H9 (cell line): ENCODE measurements around the gene SIL1. TPM values are rescaled to one million over a fixed set of nuclear protein-coding genes. Genes with fewer than 3 reads are reported as not detected.

Experiments used
- DNase-seq: peaks from one replicate; pipeline ENCODE4 v3.0.0-alpha.2; 2017
- H2AFZ ChIP-seq: one replicate; pipeline ENCODE4 v1.6.1; 2013; ENCODE audit warnings: mild to moderate bottlenecking, low read length, control low read depth, moderate library complexity
- H2AK5ac ChIP-seq: 2 replicates; pipeline ENCODE4 v1.6.1; 2013; ENCODE audit warnings: low read length, control low read depth, mixed read lengths; ENCODE audit not compliant: insufficient read length
- H2BK120ac ChIP-seq: one replicate; pipeline ENCODE4 v1.6.1; 2013; ENCODE audit warnings: low read depth, mild to moderate bottlenecking, low read length, control low read depth, inconsistent platforms; ENCODE audit not compliant: poor library complexity, severe bottlenecking
- H2BK12ac ChIP-seq: 2 replicates; pipeline ENCODE4 v1.6.1; 2013; ENCODE audit warnings: low read length, control low read depth, mixed read lengths, low read depth; ENCODE audit not compliant: insufficient read length
- H2BK15ac ChIP-seq: 2 replicates; pipeline ENCODE4 v1.6.1; 2013; ENCODE audit warnings: low read depth, low read length, control low read depth
- H2BK20ac ChIP-seq: one replicate; pipeline ENCODE4 v1.6.1; 2013; ENCODE audit warnings: low read depth, mild to moderate bottlenecking, low read length, control low read depth, inconsistent platforms; ENCODE audit not compliant: poor library complexity, severe bottlenecking
- H2BK5ac ChIP-seq: 2 replicates; pipeline ENCODE4 v1.6.1; 2013; ENCODE audit warnings: low read length, control low read depth, mixed read lengths; ENCODE audit not compliant: insufficient read length
- H3K14ac ChIP-seq: 2 replicates; pipeline ENCODE4 v1.6.1; 2013; ENCODE audit warnings: low read length, control low read depth; ENCODE audit not compliant: insufficient read depth
- H3K18ac ChIP-seq: 2 replicates; pipeline ENCODE4 v1.6.1; 2013; ENCODE audit warnings: low read depth, mild to moderate bottlenecking, mixed read lengths, low read length, control low read depth; ENCODE audit not compliant: insufficient read length
- H3K23ac ChIP-seq: 2 replicates; pipeline ENCODE4 v1.6.1; 2013; ENCODE audit warnings: low read length, control low read depth, mixed read lengths, low read depth; ENCODE audit not compliant: insufficient read length
- H3K23me2 ChIP-seq: 2 replicates; pipeline ENCODE4 v1.6.1; 2013; ENCODE audit warnings: low read depth, mild to moderate bottlenecking, mixed read lengths, low read length, control low read depth; ENCODE audit not compliant: insufficient read length, poor library complexity, severe bottlenecking
- H3K27ac ChIP-seq: 2 replicates; pipeline ENCODE4 v1.5.1; 2013; ENCODE audit warnings: low read length, control low read depth, mixed read lengths, low read depth; ENCODE audit not compliant: insufficient read length
- H3K27me3 ChIP-seq: 2 replicates; pipeline ENCODE4 v1.6.1; 2013; ENCODE audit warnings: low read length, control low read depth, inconsistent platforms; ENCODE audit not compliant: insufficient read depth
- H3K4ac ChIP-seq: 2 replicates; pipeline ENCODE4 v1.6.1; 2013; ENCODE audit warnings: low read depth, mild to moderate bottlenecking, control low read depth, inconsistent platforms, low read length, moderate library complexity
- H3K4me1 ChIP-seq: 2 replicates; pipeline ENCODE4 v1.6.1; 2013; ENCODE audit warnings: low read length, control low read depth, inconsistent platforms; ENCODE audit not compliant: insufficient read depth
- H3K4me2 ChIP-seq: 2 replicates; pipeline ENCODE4 v1.6.1; 2013; ENCODE audit warnings: low read length, control low read depth, mixed read lengths; ENCODE audit not compliant: insufficient read length, insufficient read depth
- H3K56ac ChIP-seq: 2 replicates; pipeline ENCODE4 v1.6.1; 2013; ENCODE audit warnings: low read depth, mild to moderate bottlenecking, mixed read lengths, low read length, control low read depth; ENCODE audit not compliant: insufficient read length
- H3K79me1 ChIP-seq: 2 replicates; pipeline ENCODE4 v1.6.1; 2013; ENCODE audit warnings: low read depth, mild to moderate bottlenecking, moderate library complexity, low read length, control low read depth, inconsistent platforms; ENCODE audit not compliant: insufficient read depth, poor library complexity, severe bottlenecking
- H3K79me2 ChIP-seq: 2 replicates; pipeline ENCODE4 v1.6.1; 2013; ENCODE audit warnings: low read length, control low read depth, inconsistent platforms; ENCODE audit not compliant: insufficient read depth
- H3K9ac ChIP-seq: 2 replicates; pipeline ENCODE4 v1.6.1; 2013; ENCODE audit warnings: low read length, control low read depth, mixed read lengths; ENCODE audit not compliant: insufficient read length; ENCODE audit errors: extremely low read depth
- H3K9me3 ChIP-seq: one replicate; pipeline ENCODE4 v1.6.1; 2013; ENCODE audit warnings: low read depth, low read length, inconsistent platforms; ENCODE audit not compliant: control insufficient read depth
- H3T11ph ChIP-seq: one replicate; pipeline ENCODE4 v1.6.1; 2013; ENCODE audit warnings: mild to moderate bottlenecking, low read length, control low read depth, inconsistent platforms
- H4K20me1 ChIP-seq: one replicate; pipeline ENCODE4 v1.6.1; 2013; ENCODE audit not compliant: control insufficient read depth, insufficient read length, insufficient read depth
- H4K5ac ChIP-seq: 2 replicates; pipeline ENCODE4 v1.6.1; 2013; ENCODE audit warnings: low read depth, mild to moderate bottlenecking, mixed read lengths, low read length, control low read depth; ENCODE audit not compliant: insufficient read length
- H4K8ac ChIP-seq: replicated peaks from 2 replicates; pipeline ENCODE4 v1.6.1; 2013; ENCODE audit warnings: low read length, control low read depth, mixed read lengths, low read depth; ENCODE audit not compliant: insufficient read length
- H4K91ac ChIP-seq: 2 replicates; pipeline ENCODE4 v1.6.1; 2013; ENCODE audit warnings: low read depth, mild to moderate bottlenecking, moderate library complexity, mixed read lengths, low read length, control low read depth; ENCODE audit not compliant: insufficient read length
- H3K27ac Mint-ChIP-seq, 3 experiments: 2 replicates in 2 of 3; 3 replicates in 1 of 3; pipeline ENCODE4 v1.8.0; 2020 to 2021; ENCODE audit warnings: mixed read lengths in 3 of 3, mild to moderate bottlenecking in 1 of 3, moderate library complexity in 1 of 3
- H3K27me3 Mint-ChIP-seq: 2 replicates; pipeline ENCODE4 v1.8.0; 2021; ENCODE audit warnings: low read depth, mild to moderate bottlenecking, moderate library complexity, mixed read lengths
- H3K36me3 Mint-ChIP-seq, 3 experiments: 2 replicates in 2 of 3; 3 replicates in 1 of 3; pipeline ENCODE4 v1.8.0; 2020 to 2021; ENCODE audit warnings: low read depth in 3 of 3, mixed read lengths in 3 of 3; ENCODE audit not compliant: insufficient read depth in 1 of 3
- H3K4me1 Mint-ChIP-seq, 2 experiments: 2 replicates each; pipeline ENCODE4 v1.8.0; 2020; ENCODE audit warnings: mixed read lengths in 2 of 2
- H3K4me3 Mint-ChIP-seq, 2 experiments: 2 replicates in 1 of 2; 3 replicates in 1 of 2; pipeline ENCODE4 v1.8.0; 2020 to 2021; ENCODE audit warnings: mild to moderate bottlenecking in 2 of 2, mixed read lengths in 2 of 2, moderate library complexity in 1 of 2
- H3K9me3 Mint-ChIP-seq, 2 experiments: 2 replicates in 1 of 2; 3 replicates in 1 of 2; pipeline ENCODE4 v1.8.0; 2020; ENCODE audit warnings: mild to moderate bottlenecking in 2 of 2, mixed read lengths in 2 of 2, moderate library complexity in 1 of 2
- CTCF ChIP-seq: fragments of 200-600 bp; sonication (generic); conservative IDR thresholded peaks from 3 replicates; pipeline ENCODE4 v1.8.0; 2021; ENCODE audit warnings: antibody characterized with exemption, mild to moderate bottlenecking
- WGBS: extraction: QIAGEN DNeasy Blood & Tissue Kit; methylation state at CpG from one replicate; pipeline ENCODE4 v1.1.7; 2013; ENCODE audit warnings: missing lambda C conversion rate, low lambda C conversion rate, mixed read lengths; ENCODE audit not compliant: insufficient read length; ENCODE audit errors: extremely low coverage; 5-methylcytosine and 5-hydroxymethylcytosine counted together
- total RNA-seq: library from RNA; stranded (reverse); gene quantifications from 2 replicates; pipeline ENCODE4 v1.2.1, GENCODE V29; 2021

The SIL1 gene
- total RNA-seq, 1 experiment from 2014 or later, result 10.6 TPM

- no peak overlapping the region for H3K27ac Mint-ChIP-seq
- no peak overlapping the region for H3K4ac ChIP-seq
- no peaks in the 10 kb centered on the region for H3K23me2 ChIP-seq
- H3K9ac ChIP-seq, result no peak overlapping the region
- no peak overlapping the region for H2BK5ac ChIP-seq
- H3K14ac ChIP-seq, result no peak overlapping the region
- H2AK5ac ChIP-seq, result no peak overlapping the region
- H4K8ac ChIP-seq, result no peak overlapping the region
- H3K56ac ChIP-seq, result no peak overlapping the region
- peaks cover 4% of the 10 kb centered on the region; the same call in 1 of the 2 replicates for H3K4me1 ChIP-seq
- no peaks in the 10 kb centered on the region for H3K9me3 Mint-ChIP-seq
- no peak overlapping the region for H3T11ph ChIP-seq
- no peak overlapping the region for H3K18ac ChIP-seq
- no peaks in the 10 kb centered on the region for H3K79me2 ChIP-seq
- no peak for TF ChIP-seq CTCF
- no peak overlapping the region for H2BK12ac ChIP-seq
- no peaks in the 10 kb centered on the region for H3K9me3 ChIP-seq
- H2BK20ac ChIP-seq, result no peak overlapping the region
- no peaks in the 10 kb centered on the region for H4K20me1 ChIP-seq
- no peaks in the 10 kb centered on the region for H3K36me3 Mint-ChIP-seq
- no peak overlapping the region for H2BK15ac ChIP-seq
- no peak overlapping the region for H3K4me2 ChIP-seq
- no peak overlapping the region for H4K91ac ChIP-seq
- no peaks in the 10 kb centered on the region for H3K27me3 ChIP-seq
- H3K4me3 Mint-ChIP-seq, result no peak overlapping the region
- DNase-seq, result no peak
- H4K5ac ChIP-seq, result no peak overlapping the region
- H3K27ac ChIP-seq, result no peak overlapping the region
- 0 out of 2 replicates have a peak, but pooled peaks cover 2% of the 10 kb centered on the region for H3K27me3 Mint-ChIP-seq
- H3K4me1 Mint-ChIP-seq, result peaks cover 23 to 38% of the 10 kb centered on the region in 2 experiments
- no peaks in the 10 kb centered on the region for H3K79me1 ChIP-seq
- H2AFZ ChIP-seq, result no peak overlapping the region
- H3K23ac ChIP-seq, result no peak overlapping the region
- no CpG with 5 or more reads among the region's 10 CpGs for WGBS
- no peak overlapping the region for H2BK120ac ChIP-seq
Measured at GRCh38 chr5:138975098-138975847, 222.9 kb downstream of the SIL1 start.
